GM12874 (cell line): ENCODE results near the gene RGS12.

Source experiments
- TF ChIP-seq, protein P1 (sequence below): IDR thresholded peaks from 2 replicates; pipeline ENCODE4 v1.5.1; 2011; ENCODE audit warnings: low read depth, mild to moderate bottlenecking, control low read depth, low read length, moderate library complexity; ENCODE audit not compliant: insufficient read depth

The RGS12 gene

GRCh38 chr4:3287271-3287971 lies 5.4 kb upstream of the RGS12 start:
- TF ChIP-seq, protein P1, sequence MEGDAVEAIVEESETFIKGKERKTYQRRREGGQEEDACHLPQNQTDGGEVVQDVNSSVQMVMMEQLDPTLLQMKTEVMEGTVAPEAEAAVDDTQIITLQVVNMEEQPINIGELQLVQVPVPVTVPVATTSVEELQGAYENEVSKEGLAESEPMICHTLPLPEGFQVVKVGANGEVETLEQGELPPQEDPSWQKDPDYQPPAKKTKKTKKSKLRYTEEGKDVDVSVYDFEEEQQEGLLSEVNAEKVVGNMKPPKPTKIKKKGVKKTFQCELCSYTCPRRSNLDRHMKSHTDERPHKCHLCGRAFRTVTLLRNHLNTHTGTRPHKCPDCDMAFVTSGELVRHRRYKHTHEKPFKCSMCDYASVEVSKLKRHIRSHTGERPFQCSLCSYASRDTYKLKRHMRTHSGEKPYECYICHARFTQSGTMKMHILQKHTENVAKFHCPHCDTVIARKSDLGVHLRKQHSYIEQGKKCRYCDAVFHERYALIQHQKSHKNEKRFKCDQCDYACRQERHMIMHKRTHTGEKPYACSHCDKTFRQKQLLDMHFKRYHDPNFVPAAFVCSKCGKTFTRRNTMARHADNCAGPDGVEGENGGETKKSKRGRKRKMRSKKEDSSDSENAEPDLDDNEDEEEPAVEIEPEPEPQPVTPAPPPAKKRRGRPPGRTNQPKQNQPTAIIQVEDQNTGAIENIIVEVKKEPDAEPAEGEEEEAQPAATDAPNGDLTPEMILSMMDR: no peak

DNA sequence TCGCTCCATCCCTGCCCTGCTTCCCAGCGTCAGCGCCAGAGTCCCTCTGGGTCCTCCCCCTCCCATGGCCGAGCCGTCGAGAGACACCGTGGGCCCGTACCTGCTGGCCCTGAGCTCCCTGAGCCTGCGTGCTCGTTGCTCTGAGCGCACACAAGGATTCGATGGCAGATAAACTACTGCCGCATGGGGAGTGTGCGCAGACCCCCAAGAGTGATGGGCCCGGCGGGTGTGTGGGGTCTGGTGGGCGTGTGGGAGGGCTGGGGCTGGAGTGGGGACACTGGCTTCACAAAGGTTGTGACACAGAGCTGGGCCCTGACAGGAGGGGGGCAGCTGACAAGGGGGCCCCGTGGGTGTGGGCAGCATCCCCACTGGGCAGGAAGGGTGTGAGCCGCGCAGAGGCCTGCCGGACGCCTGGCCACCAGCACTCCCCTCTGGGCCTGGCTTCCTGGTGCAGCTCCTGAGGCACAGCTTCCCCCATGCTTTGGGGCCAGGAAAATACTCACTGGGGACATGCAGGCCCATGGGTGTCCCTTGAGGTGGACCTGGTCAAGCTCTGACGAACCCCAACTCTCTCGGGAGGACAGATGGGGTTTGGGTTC lies 4.8 kb upstream of the RGS12 start:
- TF ChIP-seq, protein P1: no peak

DNA sequence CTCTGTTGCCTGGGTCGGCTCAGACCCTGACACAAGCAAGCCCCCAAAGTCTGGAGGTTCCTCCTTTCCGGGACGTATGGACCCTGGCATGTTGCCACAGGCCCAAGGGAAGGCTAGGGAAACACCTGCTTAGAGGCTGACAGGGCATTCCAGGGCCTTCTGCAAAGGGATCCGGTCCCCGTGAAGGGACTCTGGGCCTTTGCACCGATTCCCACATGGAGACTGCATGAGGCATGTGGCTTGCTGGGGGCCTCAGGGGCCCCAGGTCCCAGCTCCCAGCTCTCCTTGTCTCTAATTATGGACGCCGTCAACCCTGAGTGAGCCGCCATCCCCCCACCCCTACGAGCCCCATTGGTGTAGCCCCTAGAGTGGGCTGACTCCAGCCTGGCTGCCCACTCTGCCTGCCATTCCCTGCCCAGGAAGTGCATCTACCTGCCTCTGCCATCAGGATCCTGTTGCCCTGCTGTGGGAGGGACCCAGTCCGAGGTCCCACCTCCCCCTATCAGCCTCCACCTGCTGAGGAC lies 4.2 kb upstream of the RGS12 start:
- TF ChIP-seq, protein P1: no peak

GRCh38 chr4:3290476-3290875 lies 2.3 kb upstream of the RGS12 start:
- TF ChIP-seq, protein P1: no peak

DNA sequence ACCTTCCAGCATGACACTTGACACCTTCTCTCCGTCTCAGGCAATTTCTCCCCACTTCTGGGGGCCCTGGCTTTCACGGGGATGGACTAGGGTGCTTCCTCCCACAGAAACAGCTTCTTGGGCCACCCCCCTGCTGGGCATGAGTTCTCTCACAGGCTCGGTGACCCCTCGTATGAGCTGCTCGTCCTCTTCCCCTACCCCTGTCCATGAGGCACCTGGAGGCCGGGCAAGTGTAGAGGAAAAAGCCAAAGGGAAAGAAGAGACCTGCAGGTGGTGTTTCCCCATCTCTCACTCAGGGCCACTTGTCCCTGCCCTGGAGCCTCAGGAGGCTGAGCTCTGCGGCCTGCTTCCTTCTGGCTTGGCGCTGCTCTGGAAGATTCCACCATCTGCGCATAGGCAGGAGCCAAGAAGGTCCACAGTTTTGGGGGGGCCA lies 1.9 kb upstream of the RGS12 start:
- TF ChIP-seq, protein P1: no peak

DNA sequence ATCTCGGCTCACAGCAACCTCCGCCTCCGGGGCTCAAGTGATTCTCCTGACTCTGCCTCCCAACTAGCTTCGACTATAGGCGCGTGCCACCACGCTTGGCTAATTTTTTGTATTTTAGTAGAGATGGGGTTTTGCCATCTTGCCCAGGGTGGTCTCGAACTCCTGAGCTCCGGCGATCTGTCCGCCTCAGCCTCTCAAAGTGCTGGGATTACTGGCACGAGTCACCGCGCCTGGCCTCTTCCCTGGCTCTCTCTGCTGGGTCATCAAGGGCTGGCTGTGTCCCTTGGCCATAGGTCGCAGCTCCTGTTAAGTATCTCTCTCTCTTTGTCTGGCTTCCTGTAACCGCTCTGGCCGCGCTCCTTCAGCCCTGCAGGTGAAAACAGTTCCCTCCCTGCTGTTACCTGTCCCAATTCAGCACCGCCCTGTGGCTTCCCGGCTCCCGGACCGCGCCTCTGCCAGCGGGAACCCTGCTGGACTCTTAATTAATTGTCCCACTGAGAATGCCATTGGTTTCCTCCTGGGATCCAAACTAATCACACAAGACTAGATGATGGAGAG lies 1.3 kb upstream of the RGS12 start:
- TF ChIP-seq, protein P1: no peak

DNA sequence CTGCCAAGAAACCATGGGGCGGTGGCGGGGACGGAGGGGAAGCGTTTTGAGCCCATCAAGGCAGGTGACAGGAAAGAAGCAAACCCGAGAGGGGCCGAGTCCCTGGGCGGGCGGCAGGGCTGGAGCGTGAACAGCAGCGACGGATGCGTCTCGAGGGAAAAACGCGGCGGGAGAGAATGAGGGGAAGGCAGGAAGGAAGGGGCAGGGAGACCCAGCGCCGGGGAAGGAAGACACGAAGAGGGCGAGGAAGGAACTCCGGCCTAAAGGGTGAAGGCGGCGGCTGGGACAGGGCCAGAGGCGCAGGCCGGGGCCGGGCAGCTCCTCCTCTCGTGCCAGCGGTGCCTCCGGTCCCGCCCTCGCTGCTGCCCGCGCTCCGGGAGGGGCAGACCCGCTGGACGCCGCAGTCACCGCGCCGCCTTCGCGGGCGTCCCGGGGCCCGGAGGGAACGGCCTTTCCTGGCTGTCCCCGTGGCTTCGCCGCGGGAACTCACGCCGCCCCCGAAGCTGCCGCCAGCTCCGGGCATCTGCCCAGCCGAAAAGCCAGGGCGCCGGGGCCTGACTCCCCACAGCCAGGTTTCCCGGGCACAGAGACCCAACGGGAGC lies 751 bp upstream of the RGS12 start:
- TF ChIP-seq, protein P1: no peak
